Thyroid gland (tissue), 4 donors: ENCODE measurements around the gene DLGAP1. TPM values are rescaled to one million over a fixed set of nuclear protein-coding genes. Genes with fewer than 3 reads are reported as not detected.
A peak's percentile ranks its signal among the peaks of the same experiment; 100 is the strongest.

Experiments used
- DNase-seq, 2 donors: peaks; one replicate each; pipeline ENCODE4 v3.0.0-alpha.2; 2019
- H3K27ac ChIP-seq, 3 donors: fragments of 200-600 bp; sonication (generic); 1 replicate in 2 of 3; 2 replicates in 1 of 3; pipeline ENCODE4 v1.5.1; 2016 to 2019; ENCODE audit warnings: mild to moderate bottlenecking in 1 of 3, moderate library complexity in 1 of 3
- H3K27me3 ChIP-seq: fragments of 200-600 bp; sonication (generic); one replicate; pipeline ENCODE4 v1.5.1; 2019
- H3K36me3 ChIP-seq, 2 donors: fragments of 200-600 bp; sonication (generic); one replicate each; pipeline ENCODE4 v1.5.1; 2016 to 2019
- H3K4me1 ChIP-seq, 2 donors: fragments of 200-600 bp; sonication (generic); one replicate each; pipeline ENCODE4 v1.5.1; 2017 to 2019
- H3K4me3 ChIP-seq, 3 donors: fragments of 200-600 bp; sonication (generic); replicated peaks in 1 of 3; 1 replicate in 2 of 3; 2 replicates in 1 of 3; pipeline ENCODE4 v1.5.1; 2016; ENCODE audit warnings: mild to moderate bottlenecking in 1 of 3
- H3K9me3 ChIP-seq: fragments of 200-600 bp; sonication (generic); one replicate; pipeline ENCODE4 v1.5.1; 2017
- CTCF ChIP-seq, 6 experiments: fragments of 200-600 bp in 3 of 6; fragments of 450-650 bp in 3 of 6; sonication (generic) in 3 of 6; IDR thresholded peaks; one replicate each; pipeline ENCODE4 v1.5.1; 2016 to 2019; ENCODE audit warnings: antibody characterized with exemption in 6 of 6, mild to moderate bottlenecking in 2 of 6, inconsistent platforms in 1 of 6, moderate library complexity in 1 of 6
- POLR2A ChIP-seq, 2 donors: fragments of 450-650 bp; IDR thresholded peaks; one replicate each; pipeline ENCODE4 v1.6.1; 2017; ENCODE audit warnings: antibody characterized with exemption in 2 of 2, mild to moderate bottlenecking in 2 of 2, moderate library complexity in 1 of 2
- WGBS, 2 donors: methylation state at CpG; one replicate each; pipeline ENCODE4 v1.1.5; 2017; 5-methylcytosine and 5-hydroxymethylcytosine counted together
- intact Hi-C: fragments of 100-400 bp; cut with DNase I; formaldehyde crosslinking; loops from one replicate; pipeline ENCODE4 v1.15.1; 2023
- total RNA-seq, 4 donors: library from RNA; depleted of rRNA; stranded (reverse); fragments of >200 nt; gene quantifications; one replicate each; pipeline ENCODE4 v1.2.3, GENCODE V29; 2016

Gene DLGAP1
- total RNA-seq, 4 donors from 2014 or later, result 0.25 to 2.7 (median 0.77) TPM

GRCh38 chr18:3594760-3595368 is 860.2 kb downstream of the DLGAP1 start:
- DNase-seq, result peak in 1 of 2 donors; percentile 22

GRCh38 chr18:3593904-3594759 is 861.0 kb downstream of the DLGAP1 start:
- 0% methylated on average over 17 of the region's 17 CpGs for WGBS, 2 donors
- peak; percentile 88 to 89 for DNase-seq
- Histone ChIP-seq H3K36me3 (no peaks in the 10 kb centered on the region), H3K27me3 (no peaks in the 10 kb centered on the region), H3K4me1 (peaks cover 37 to 42% of the 10 kb centered on the region in 2 donors), H3K27ac (peak overlapping the region; percentile 94 to 98 (median 98)), H3K4me3 (peak overlapping the region; percentile 1 to 35 (median 16)), H3K9me3 (no peaks in the 10 kb centered on the region)
- TF ChIP-seq POLR2A (IDR thresholded peaks at IDR 0.05), result peak; percentile 61 to 83
- peak; percentile 81 to 96 (median 87) for TF ChIP-seq CTCF (IDR thresholded peaks at IDR 0.05)
- intact Hi-C loops, result no loop called here

More at GRCh38 chr18:3594760-3595368, 860.2 kb downstream of the DLGAP1 start:
- Histone ChIP-seq H3K4me3 (peak overlapping the region; percentile 1 to 35 (median 16)), H3K27ac (peak overlapping the region; percentile 94 to 98 (median 98)), H3K9me3 (no peaks in the 10 kb centered on the region), H3K27me3 (no peaks in the 10 kb centered on the region), H3K4me1 (peaks cover 37 to 42% of the 10 kb centered on the region in 2 donors), H3K36me3 (no peaks in the 10 kb centered on the region)
- TF ChIP-seq CTCF (IDR thresholded peaks at IDR 0.05), result no peak
- TF ChIP-seq POLR2A (IDR thresholded peaks at IDR 0.05), result no peak
- WGBS, 2 donors, result 24 to 26% methylated on average over 8 of the region's 8 CpGs
- intact Hi-C loops, result loop anchor here (5.0 kb wide), 1 partner anchor 143 kb away; the partner anchor contains the start of gene TGIF1

DNA sequence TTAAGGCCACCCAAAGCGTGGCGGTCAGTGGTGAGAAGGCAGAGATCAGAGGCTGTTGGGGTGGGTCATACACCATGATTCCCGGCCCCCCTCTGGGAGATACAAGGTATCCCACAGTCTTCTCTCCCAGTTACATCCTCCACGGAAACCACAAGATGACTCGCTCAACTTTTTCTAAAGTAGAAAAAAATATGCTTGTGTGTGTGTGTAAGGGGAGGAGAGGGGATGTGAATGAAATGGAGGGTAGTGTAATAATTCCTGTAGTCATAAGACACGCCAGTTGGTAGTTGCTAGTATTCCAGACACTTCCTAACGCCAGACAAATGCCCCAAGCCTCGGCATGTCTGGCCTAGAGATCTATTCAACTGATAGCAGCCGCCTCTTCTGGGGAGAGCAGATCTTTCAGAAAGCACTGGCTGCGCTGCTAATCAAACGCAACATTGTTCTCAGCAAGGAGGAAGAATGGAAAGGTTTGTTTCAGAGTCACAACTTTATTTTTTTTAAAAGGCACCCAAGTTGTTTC is 861.7 kb downstream of the DLGAP1 start:
- H3K9me3 ChIP-seq, result no peaks in the 10 kb centered on the region
- 21 to 22% methylated on average over 11 of the region's 11 CpGs for WGBS, 2 donors
- H3K36me3 ChIP-seq, result no peaks in the 10 kb centered on the region
- H3K27me3 ChIP-seq, result no peaks in the 10 kb centered on the region
- no peak for TF ChIP-seq POLR2A (IDR thresholded peaks at IDR 0.05)
- TF ChIP-seq CTCF (IDR thresholded peaks at IDR 0.05), result no peak
- intact Hi-C loops, result no loop called here
- H3K27ac ChIP-seq, result peak overlapping the region; percentile 94 to 98 (median 98)
- no peak for DNase-seq
- peak overlapping the region in 1 of 3 donors; percentile 0 for H3K4me3 ChIP-seq
- peaks cover 37 to 42% of the 10 kb centered on the region in 2 donors for H3K4me1 ChIP-seq

DNA sequence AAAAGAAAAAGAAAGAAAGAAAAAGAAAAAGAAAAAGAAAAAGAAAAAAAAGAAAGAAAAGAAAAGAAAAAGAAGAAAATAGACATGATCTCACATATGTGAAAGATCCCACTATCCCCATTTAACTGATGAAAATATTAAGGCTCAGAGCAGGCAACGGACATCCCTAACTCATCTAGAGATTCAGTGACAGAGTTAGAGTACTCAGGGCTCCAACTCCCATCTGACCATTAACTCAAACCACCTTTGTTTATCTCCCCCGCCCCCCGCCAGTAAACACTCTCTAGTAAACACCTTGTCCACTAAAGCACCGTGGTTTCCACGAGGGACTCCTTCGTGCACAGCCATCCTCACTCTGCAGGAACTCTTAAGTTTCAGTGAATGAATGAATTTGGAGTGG is 862.2 kb downstream of the DLGAP1 start:
- 71 to 82% methylated on average over 6 of the region's 6 CpGs for WGBS, 2 donors
- Histone ChIP-seq H3K9me3 (no peaks in the 10 kb centered on the region), H3K4me3 (no peak overlapping the region), H3K27ac (peak overlapping the region; percentile 94 to 98 (median 98)), H3K27me3 (no peaks in the 10 kb centered on the region), H3K4me1 (peaks cover 37 to 42% of the 10 kb centered on the region in 2 donors), H3K36me3 (no peaks in the 10 kb centered on the region)
- intact Hi-C loops, result no loop called here
- no peak for TF ChIP-seq POLR2A (IDR thresholded peaks at IDR 0.05)
- no peak for DNase-seq

- Histone ChIP-seq H3K4me3 (no peak overlapping the region), H3K27ac (no peak overlapping the region), H3K4me1 (peaks cover 16 to 23% of the 10 kb centered on the region in 2 donors), H3K27me3 (no peaks in the 10 kb centered on the region), H3K36me3 (no peaks in the 10 kb centered on the region), H3K9me3 (no peaks in the 10 kb centered on the region)
- TF ChIP-seq POLR2A (IDR thresholded peaks at IDR 0.05) (no peak), CTCF (IDR thresholded peaks at IDR 0.05) (no peak)
- intact Hi-C loops, result no loop called here
- no peak for DNase-seq
- 89 to 95% methylated on average over 7 to 8 of the region's 8 CpGs for WGBS, 2 donors
Observed at GRCh38 chr18:3590096-3590630, 864.9 kb downstream of the DLGAP1 start.
